Activated naive CD4-positive, alpha-beta T cell treated with anti-CD3 and anti-CD28 coated beads, Interleukin-2, amount 10 ng/mL, durations not matched to agents 7 days and 5 days (primary cell): ENCODE results near the gene PSMB10.
A peak's percentile ranks its signal among the peaks of the same experiment; 100 is the strongest.
"Not testable (repeated sequence)": the region's sequence is repeated elsewhere in the genome, so short reads cannot be mapped to it uniquely, and the experiment has no call there.

ENCODE experiments used
- CTCF ChIA-PET: fragments of 350-600 bp; sonication (Branson Sonifier 250); formaldehyde crosslinking; loops from one replicate; lab custom pipeline; 2021; ENCODE audit warnings: antibody characterized with exemption; lab: Charles Lee
- DNase-seq: peaks from one replicate; pipeline ENCODE4 v3.0.0-alpha.2; 2020
- H3K27ac Mint-ChIP-seq: one replicate; pipeline ENCODE4 v1.8.0; 2021; ENCODE audit warnings: mild to moderate bottlenecking, moderate library complexity, mixed read lengths
- H3K27me3 Mint-ChIP-seq: one replicate; pipeline ENCODE4 v1.8.0; 2021; ENCODE audit warnings: mild to moderate bottlenecking, mixed read lengths
- H3K36me3 Mint-ChIP-seq: one replicate; pipeline ENCODE4 v1.8.0; 2021; ENCODE audit warnings: mixed read lengths
- H3K4me1 Mint-ChIP-seq: one replicate; pipeline ENCODE4 v1.8.0; 2021; ENCODE audit warnings: mixed read lengths
- H3K4me3 Mint-ChIP-seq: one replicate; pipeline ENCODE4 v1.8.0; 2021; ENCODE audit warnings: mild to moderate bottlenecking, moderate library complexity, mixed read lengths
- H3K9me3 Mint-ChIP-seq: one replicate; pipeline ENCODE4 v1.8.0; 2021; ENCODE audit warnings: mixed read lengths

The PSMB10 gene

GRCh38 chr16:67942510-67943255, 6.0 kb upstream of the PSMB10 start:
- Mint-ChIP-seq H3K27me3 (no peaks in the 10 kb centered on the region), H3K27ac (no peak overlapping the region), H3K9me3 (no peaks in the 10 kb centered on the region), H3K4me3 (no peak overlapping the region), H3K4me1 (peaks cover 34% of the 10 kb centered on the region), H3K36me3 (peaks cover 16% of the 10 kb centered on the region)
- CTCF ChIA-PET = interaction anchor here (0.7 to 2.5 kb wide), 18 partner anchors 10 to 280 kb away, joined by 3 to 11 read pairs (median 4); partner anchors contain the start of genes CTRL and DPEP2
- no peak for DNase-seq

GRCh38 chr16:67942200-67942509, 5.5 kb upstream of the PSMB10 start:
- CTCF ChIA-PET = interaction anchor here (0.7 to 2.5 kb wide), 18 partner anchors 10 to 279 kb away, joined by 3 to 11 read pairs (median 4); partner anchors contain the start of genes CTRL and DPEP2
- peak; percentile 56 for DNase-seq
- Mint-ChIP-seq H3K27me3 (no peaks in the 10 kb centered on the region), H3K4me1 (peaks cover 37% of the 10 kb centered on the region), H3K27ac (peak overlapping the region; percentile 80), H3K36me3 (peaks cover 16% of the 10 kb centered on the region), H3K4me3 (no peak overlapping the region), H3K9me3 (no peaks in the 10 kb centered on the region)

GRCh38 chr16:67941469-67942199, 5.0 kb upstream of the PSMB10 start:
- peak overlapping the region; percentile 80 for H3K27ac Mint-ChIP-seq
- no peak for DNase-seq
- no peak overlapping the region for H3K4me3 Mint-ChIP-seq
- peaks cover 42% of the 10 kb centered on the region for H3K4me1 Mint-ChIP-seq
- CTCF ChIA-PET = interaction anchor here (0.7 to 3.4 kb wide), 20 partner anchors 10 to 278 kb away, joined by 3 to 17 read pairs (median 4); partner anchors contain the start of genes CTRL and DPEP2
- H3K27me3 Mint-ChIP-seq = no peaks in the 10 kb centered on the region
- H3K36me3 Mint-ChIP-seq = peaks cover 16% of the 10 kb centered on the region
- no peaks in the 10 kb centered on the region for H3K9me3 Mint-ChIP-seq

GRCh38 chr16:67940446-67941089, 3.9 kb upstream of the PSMB10 start:
- H3K36me3 Mint-ChIP-seq = peaks cover 23% of the 10 kb centered on the region
- no peaks in the 10 kb centered on the region for H3K27me3 Mint-ChIP-seq
- no peak overlapping the region for H3K4me3 Mint-ChIP-seq
- CTCF ChIA-PET = interaction anchor here (0.7 to 3.4 kb wide), 8 partner anchors 15 to 144 kb away, joined by 3 to 17 read pairs (median 4); partner anchors contain the start of gene NFATC3
- DNase-seq = no peak
- peak overlapping the region; percentile 79 for H3K27ac Mint-ChIP-seq
- H3K9me3 Mint-ChIP-seq = no peaks in the 10 kb centered on the region
- H3K4me1 Mint-ChIP-seq = peaks cover 43% of the 10 kb centered on the region

- H3K4me3 Mint-ChIP-seq = no peak overlapping the region
- peaks cover 51% of the 10 kb centered on the region for H3K4me1 Mint-ChIP-seq
- DNase-seq = peak; percentile 52
- peaks cover 31% of the 10 kb centered on the region for H3K36me3 Mint-ChIP-seq
- H3K9me3 Mint-ChIP-seq = no peaks in the 10 kb centered on the region
- CTCF ChIA-PET = interaction anchor here (0.7 to 3.4 kb wide), 5 partner anchors 57 to 145 kb away, joined by 3 to 17 read pairs (median 3); partner anchors contain the start of gene NFATC3
- H3K27ac Mint-ChIP-seq = peak overlapping the region; percentile 79
- no peaks in the 10 kb centered on the region for H3K27me3 Mint-ChIP-seq
These were observed 3.1 kb upstream of the PSMB10 start for GRCh38 chr16:67939507-67940445.

- not testable (repeated sequence) for H3K9me3 Mint-ChIP-seq, DNase-seq, H3K27me3 Mint-ChIP-seq
- Mint-ChIP-seq H3K36me3 (peaks cover 39% of the 10 kb centered on the region), H3K4me3 (peak overlapping the region; percentile 98), H3K27ac (peak overlapping the region; percentile 95), H3K4me1 (peaks cover 63% of the 10 kb centered on the region)
- CTCF ChIA-PET = interaction anchor here (0.6 to 1.4 kb wide), 3 partner anchors 45 to 293 kb away, joined by 3 to 5 read pairs (median 3); partner anchors contain the start of gene CARMIL2
These were observed 1.1 kb upstream of the PSMB10 start for GRCh38 chr16:67937713-67938112.

- peak; percentile 92 for DNase-seq
- Mint-ChIP-seq H3K27me3 (no peaks in the 10 kb centered on the region), H3K4me3 (peak overlapping the region; percentile 98), H3K27ac (peak overlapping the region; percentile 95), H3K36me3 (peaks cover 42% of the 10 kb centered on the region), H3K9me3 (no peaks in the 10 kb centered on the region), H3K4me1 (peaks cover 61% of the 10 kb centered on the region)
- CTCF ChIA-PET = interaction anchor here (0.6 to 1.9 kb wide), 7 partner anchors 10 to 292 kb away, joined by 3 to 7 read pairs (median 5); partner anchors contain the start of gene CARMIL2
These were observed 393 bp upstream of the PSMB10 start for GRCh38 chr16:67936880-67937605.

- DNase-seq = peak; percentile 98
- Mint-ChIP-seq H3K4me3 (peak overlapping the region; percentile 98), H3K27ac (peak overlapping the region; percentile 95), H3K27me3 (no peaks in the 10 kb centered on the region), H3K9me3 (no peaks in the 10 kb centered on the region), H3K4me1 (peaks cover 46% of the 10 kb centered on the region), H3K36me3 (peaks cover 40% of the 10 kb centered on the region)
- CTCF ChIA-PET = interaction anchor here (0.6 to 2.7 kb wide), 9 partner anchors 9 to 865 kb away, joined by 3 to 11 read pairs (median 4); partner anchors contain the start of genes DDX28, DUS2 and NRN1L
These were observed 1.1 kb downstream of the PSMB10 start for GRCh38 chr16:67935402-67936123.

- no peaks in the 10 kb centered on the region for H3K27me3 Mint-ChIP-seq
- no peak for DNase-seq
- H3K27ac Mint-ChIP-seq = peak overlapping the region; percentile 95
- H3K4me1 Mint-ChIP-seq = peaks cover 41% of the 10 kb centered on the region
- H3K36me3 Mint-ChIP-seq = peaks cover 37% of the 10 kb centered on the region
- H3K4me3 Mint-ChIP-seq = peak overlapping the region; percentile 98
- no peaks in the 10 kb centered on the region for H3K9me3 Mint-ChIP-seq
- CTCF ChIA-PET = interaction anchor here (1.0 to 2.7 kb wide), 6 partner anchors 9 to 118 kb away, joined by 3 to 11 read pairs (median 4); partner anchors contain the start of genes DDX28, DUS2 and NRN1L
These were observed 1.6 kb downstream of the PSMB10 start for GRCh38 chr16:67935101-67935401.

GRCh38 chr16:67934306-67935100, 2.1 kb downstream of the PSMB10 start:
- H3K36me3 Mint-ChIP-seq = peaks cover 33% of the 10 kb centered on the region
- H3K4me3 Mint-ChIP-seq = peak overlapping the region; percentile 39
- H3K9me3 Mint-ChIP-seq = no peaks in the 10 kb centered on the region
- DNase-seq = no peak
- H3K4me1 Mint-ChIP-seq = peaks cover 35% of the 10 kb centered on the region
- CTCF ChIA-PET = interaction anchor here (1.0 to 2.7 kb wide), 5 partner anchors 8 to 262 kb away, joined by 3 to 11 read pairs (median 4); partner anchors contain the start of gene NRN1L
- H3K27ac Mint-ChIP-seq = peak overlapping the region; percentile 64
- no peaks in the 10 kb centered on the region for H3K27me3 Mint-ChIP-seq

- CTCF ChIA-PET = interaction anchor here (1.0 to 2.7 kb wide), 4 partner anchors 50 to 261 kb away, joined by 3 to 11 read pairs (median 4); partner anchors contain the start of gene NRN1L
- peak overlapping the region; percentile 64 for H3K27ac Mint-ChIP-seq
- no peak overlapping the region for H3K4me3 Mint-ChIP-seq
- no peaks in the 10 kb centered on the region for H3K9me3 Mint-ChIP-seq
- no peaks in the 10 kb centered on the region for H3K27me3 Mint-ChIP-seq
- DNase-seq = no peak
- peaks cover 29% of the 10 kb centered on the region for H3K4me1 Mint-ChIP-seq
- peaks cover 33% of the 10 kb centered on the region for H3K36me3 Mint-ChIP-seq
These were observed 2.8 kb downstream of the PSMB10 start for GRCh38 chr16:67933805-67934204.
